ENCODE data around the gene ALDOB. TPM values are rescaled to one million over a fixed set of nuclear protein-coding genes. Genes with fewer than 3 reads are reported as not detected.

ALDOB gene
- polyA plus RNA-seq, 2 of the 4 experiments (the other 2 are of a cell fraction): not detected

GRCh38 chr9:101467690-101468089 lies 32.1 kb upstream of the ALDOB start (continued):
- TF ChIP-seq BHLHE40 (IDR thresholded peaks at IDR 0.05; ENCODE audit: low read depth, low read length) (no peak), FOSB (CRISPR knock-in tag; IDR thresholded peaks at IDR 0.05) (no peak), SMC3 (IDR thresholded peaks at IDR 0.05) (no peak), HES2 (IDR thresholded peaks at IDR 0.05) (no peak), HOXB5 (CRISPR knock-in tag; IDR thresholded peaks at IDR 0.05) (no peak)

GRCh38 chr9:101466863-101467262 lies 31.3 kb upstream of the ALDOB start:
- no peak for TF ChIP-seq SREBF2 (IDR thresholded peaks at IDR 0.05)
- no peak for TF ChIP-seq FOSB (CRISPR knock-in tag; IDR thresholded peaks at IDR 0.05)
- no peak for TF ChIP-seq ZFP36 (IDR thresholded peaks at IDR 0.05; ENCODE audit: borderline replicate concordance, partially characterized antibody)
- TF ChIP-seq ZSCAN20 (CRISPR knock-in tag; IDR thresholded peaks at IDR 0.05): no peak
- no peak for TF ChIP-seq POLR2A (IDR thresholded peaks at IDR 0.05; ENCODE audit: low read length)
- no peak for TF ChIP-seq HEYL (CRISPR knock-in tag; IDR thresholded peaks at IDR 0.05)
- no peak for TF ChIP-seq CBX8 (IDR thresholded peaks at IDR 0.05)
- TF ChIP-seq HES2 (IDR thresholded peaks at IDR 0.05): no peak
- TF ChIP-seq BCL3 (IDR thresholded peaks at IDR 0.05): no peak
- no peak for TF ChIP-seq RFX5 (IDR thresholded peaks at IDR 0.05)
- TF ChIP-seq ELK1 (IDR thresholded peaks at IDR 0.05; ENCODE audit: low read depth, low read length): no peak
- TF ChIP-seq HOXB13 (CRISPR knock-in tag; IDR thresholded peaks at IDR 0.05; ENCODE audit: low read depth): no peak
- TF ChIP-seq ESRRA (IDR thresholded peaks at IDR 0.05; ENCODE audit: borderline replicate concordance, low read length): no peak
- no peak for TF ChIP-seq HOXA7 (CRISPR knock-in tag; IDR thresholded peaks at IDR 0.05)
- TF ChIP-seq SMC3 (IDR thresholded peaks at IDR 0.05): no peak
- no peak for TF ChIP-seq RCOR1 (IDR thresholded peaks at IDR 0.05; ENCODE audit: low read depth, low read length)
- no peak for TF ChIP-seq E2F6 (IDR thresholded peaks at IDR 0.05; ENCODE audit: borderline replicate concordance, low read depth)
- ChIA-PET CTCF (interaction anchor here (1.6 to 9.8 kb wide), 5 partner anchors 9 to 101 kb away, joined by 3 to 81 read pairs (median 17); a partner anchor contains a TSS), POLR2A (no interaction called here)
- 60% methylated on average over 2 of the region's 2 CpGs for WGBS (ENCODE audit: missing lambda C conversion rate)
- no peak for FAIRE-seq
- Histone ChIP-seq H3K4me1 (peaks cover 3% of the 10 kb centered on the region; the same call in 1 of the 3 replicates), H3K27ac (no peak overlapping the region), H3K4me2 (no peak overlapping the region), H3K9me3 (no peaks in the 10 kb centered on the region), H3K4me3 (no peak overlapping the region)
- ATAC-seq: no peak
- no peak for DNase-seq (ENCODE audit: low read depth in 1 of 2, low spot score in 1 of 2)

GRCh38 chr9:101465326-101465915 lies 29.8 kb upstream of the ALDOB start:
- Histone ChIP-seq H3K4me2 (peak overlapping the region; percentile 21; the same call in 2 of the 3 replicates), H3K9me3 (no peaks in the 10 kb centered on the region), H3K27ac (no peak overlapping the region), H3K4me1 (peaks cover 3% of the 10 kb centered on the region; the same call in 1 of the 3 replicates), H3K4me3 (no peak overlapping the region)
- ChIA-PET CTCF (interaction anchor here (0.7 to 4.4 kb wide), 9 partner anchors 12 to 80 kb away, joined by 3 to 29 read pairs (median 4); partner anchors contain the start of gene RNF20), POLR2A (interaction anchor here (1.2 kb wide), 1 partner anchor 21 kb away, joined by 6 read pairs; a partner anchor contains a TSS)
- TF ChIP-seq NR3C1 (IDR thresholded peaks at IDR 0.05) (no peak), CEBPB (IDR thresholded peaks at IDR 0.05) (peak in 1 of 2 experiments; percentile 56; a peak in 1 of 4 replicates), FOXS1 (CRISPR knock-in tag; IDR thresholded peaks at IDR 0.05) (no peak), RAD21 (conservative IDR thresholded peaks at IDR 0.05 in 1 of 2, IDR thresholded peaks at IDR 0.05 in 1 of 2) (peak; percentile 40 to 53; a peak in 4 of 5 replicates), SMC3 (IDR thresholded peaks at IDR 0.05) (peak; percentile 34; the same call in 2 of the 3 replicates), GATA3 (IDR thresholded peaks at IDR 0.05; ENCODE audit: borderline replicate concordance) (no peak), CTCF (IDR thresholded peaks at IDR 0.05) (peak; percentile 45)
- FAIRE-seq (peak; percentile 76), DNase-seq (ENCODE audit: low read depth in 1 of 2, low spot score in 1 of 2) (peak; percentile 36 to 77), ATAC-seq (peak; percentile 83 to 95)
- 22% methylated on average over 6 of the region's 6 CpGs for WGBS (ENCODE audit: missing lambda C conversion rate)

Measured in A549 (cell line).